Panc1 (cell line): Measurements from ENCODE around the gene UFD1. TPM values are rescaled to one million over a fixed set of nuclear protein-coding genes. Genes with fewer than 3 reads are reported as not detected.

ENCODE experiments used
- ATAC-seq: fragments of 200-7000 bp; cut with Tn5 transposase; 2 replicates; pipeline ENCODE4 v1.9.1; 2020; ENCODE audit warnings: mild to moderate bottlenecking, moderate library complexity
- BruUV-seq: library from RNA; stranded (reverse); fragments of 400-500 nt; replicated peaks from 2 replicates; lab custom pipeline; 2021; lab: Mats Ljungman, UMichigan
- CTCF ChIA-PET: fragments of 300-600 bp; sonication (Branson Sonifier 250); formaldehyde crosslinking; loops from one replicate; lab custom pipeline; 2022; ENCODE audit warnings: antibody characterized with exemption; lab: Charles Lee
- POLR2A ChIA-PET: fragments of 300-600 bp; sonication (Branson Sonifier 250); formaldehyde crosslinking; loops from one replicate; lab custom pipeline; 2022; ENCODE audit warnings: antibody characterized with exemption; lab: Charles Lee
- DNase-seq: peaks from one replicate; pipeline ENCODE4 v3.0.0-alpha.2; 2010; ENCODE audit warnings: low read depth, low spot score
- H3K27ac ChIP-seq: 2 replicates; pipeline ENCODE4 v1.5.1; 2011; ENCODE audit warnings: mild to moderate bottlenecking, low read length, inconsistent platforms
- H3K27me3 ChIP-seq: fragments of 200-500 bp; sonication (Bioruptor generic); 2 replicates; pipeline ENCODE4 v1.6.0; 2014; ENCODE audit warnings: low read length, inconsistent platforms; ENCODE audit not compliant: control insufficient read depth, insufficient read depth
- H3K36me3 ChIP-seq: fragments of 200-500 bp; sonication (Bioruptor generic); 2 replicates; pipeline ENCODE4 v1.5.1; 2014; ENCODE audit warnings: inconsistent platforms, mild to moderate bottlenecking, low read length, moderate library complexity; ENCODE audit not compliant: control insufficient read depth, insufficient read depth
- H3K4me1 ChIP-seq: 2 replicates; pipeline ENCODE4 v1.5.1; 2011; ENCODE audit warnings: inconsistent platforms, mild to moderate bottlenecking, low read length, moderate library complexity; ENCODE audit not compliant: control insufficient read depth, insufficient read depth
- H3K4me3 ChIP-seq, 2 experiments: 2 replicates each; pipeline ENCODE4 v1.5.1; 2011 to 2012; ENCODE audit warnings: low read depth in 2 of 2, low read length in 2 of 2, mild to moderate bottlenecking in 2 of 2, inconsistent platforms in 1 of 2, moderate library complexity in 1 of 2
- H3K9me3 ChIP-seq: fragments of 200-500 bp; sonication (Bioruptor generic); 2 replicates; pipeline ENCODE4 v1.5.1; 2014; ENCODE audit warnings: low read depth, mild to moderate bottlenecking, inconsistent platforms, low read length, moderate library complexity; ENCODE audit not compliant: control insufficient read depth, insufficient read depth
- POLR2AphosphoS5 ChIP-seq: IDR thresholded peaks from 2 replicates; pipeline ENCODE4 v1.6.1; 2012; ENCODE audit warnings: mild to moderate bottlenecking, low read depth, low read length, moderate library complexity
- SIN3A ChIP-seq: IDR thresholded peaks from 2 replicates; pipeline ENCODE4 v1.6.1; 2012; ENCODE audit warnings: low read depth, mild to moderate bottlenecking, low read length, moderate library complexity, borderline replicate concordance; ENCODE audit not compliant: insufficient read depth
- TCF7L2 ChIP-seq: IDR thresholded peaks from 2 replicates; pipeline ENCODE4 v1.6.1; 2011; ENCODE audit warnings: mild to moderate bottlenecking, low read depth, low read length, inconsistent platforms
- in situ Hi-C: cut with HindIII; loops from 2 replicates; pipeline ENCODE4 v1.10.0; 2016; ENCODE audit warnings: low sequenced_read_pairs, low pct_unique_long_range_greater_than_20kb
- intact Hi-C: fragments of 100-400 bp; cut with micrococcal nuclease; formaldehyde crosslinking; loops from one replicate; pipeline ENCODE4 v1.10.0; 2022; ENCODE audit not compliant: unreplicated experiment
- total RNA-seq: library from RNA; stranded (reverse); gene quantifications from one replicate; pipeline ENCODE4 v1.2.1, GENCODE V29; 2021; ENCODE audit not compliant: unreplicated experiment
- TF ChIP-seq, protein P1 (sequence below), 2 experiments: IDR thresholded peaks; 2 replicates each; pipeline ENCODE4 v1.6.1; 2011 to 2012; ENCODE audit warnings: low read depth in 2 of 2, control low read depth in 1 of 2, low read length in 1 of 2, mild to moderate bottlenecking in 1 of 2, moderate library complexity in 1 of 2; ENCODE audit not compliant: insufficient read depth in 1 of 2
- TF ChIP-seq, protein P2 (sequence below): fragments of 450-650 bp; IDR thresholded peaks from 2 replicates; pipeline ENCODE4 v1.5.1; 2017; ENCODE audit warnings: mild to moderate bottlenecking

UFD1 gene
- total RNA-seq, 1 experiment from 2014 or later: 82.8 TPM

DNA sequence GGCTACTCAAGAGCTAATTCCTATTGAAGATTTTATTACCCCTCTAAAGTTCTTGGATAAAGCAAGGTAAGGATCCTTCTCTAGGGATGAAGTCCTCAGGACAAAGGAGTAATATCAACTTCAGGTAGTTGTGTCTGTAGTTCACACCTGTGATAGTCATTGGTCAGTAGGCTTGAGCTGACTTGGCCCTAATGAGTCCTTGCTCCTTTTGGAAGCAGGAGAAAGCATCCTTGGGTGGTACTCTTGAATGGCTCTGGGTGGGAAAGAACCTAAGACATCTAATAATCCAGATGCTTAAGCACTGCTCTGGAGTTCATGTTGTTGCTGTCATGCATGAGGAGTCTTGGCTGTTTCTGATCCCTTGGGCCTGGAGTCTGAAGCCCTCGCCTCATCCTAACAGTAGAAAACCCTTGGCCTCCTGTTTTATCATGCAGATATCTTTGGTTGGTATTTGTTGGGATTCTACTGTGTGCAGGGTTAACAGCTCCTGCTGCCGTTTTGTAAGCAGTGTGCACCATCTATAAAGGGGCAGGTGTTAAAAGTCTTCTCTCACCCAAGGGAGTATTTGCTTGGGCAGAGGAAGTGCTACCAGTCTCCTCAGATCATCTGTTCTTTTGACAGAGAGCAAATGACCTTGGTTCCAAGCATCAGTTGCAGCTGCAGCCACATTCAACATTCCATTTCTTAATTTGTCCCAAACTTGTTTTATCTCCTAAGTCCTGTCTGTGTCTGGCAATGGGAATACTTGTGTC, 44.0 kb downstream of the UFD1 start:
- DNase-seq (no peak), ATAC-seq (no peak)
- TF ChIP-seq, protein P1, sequence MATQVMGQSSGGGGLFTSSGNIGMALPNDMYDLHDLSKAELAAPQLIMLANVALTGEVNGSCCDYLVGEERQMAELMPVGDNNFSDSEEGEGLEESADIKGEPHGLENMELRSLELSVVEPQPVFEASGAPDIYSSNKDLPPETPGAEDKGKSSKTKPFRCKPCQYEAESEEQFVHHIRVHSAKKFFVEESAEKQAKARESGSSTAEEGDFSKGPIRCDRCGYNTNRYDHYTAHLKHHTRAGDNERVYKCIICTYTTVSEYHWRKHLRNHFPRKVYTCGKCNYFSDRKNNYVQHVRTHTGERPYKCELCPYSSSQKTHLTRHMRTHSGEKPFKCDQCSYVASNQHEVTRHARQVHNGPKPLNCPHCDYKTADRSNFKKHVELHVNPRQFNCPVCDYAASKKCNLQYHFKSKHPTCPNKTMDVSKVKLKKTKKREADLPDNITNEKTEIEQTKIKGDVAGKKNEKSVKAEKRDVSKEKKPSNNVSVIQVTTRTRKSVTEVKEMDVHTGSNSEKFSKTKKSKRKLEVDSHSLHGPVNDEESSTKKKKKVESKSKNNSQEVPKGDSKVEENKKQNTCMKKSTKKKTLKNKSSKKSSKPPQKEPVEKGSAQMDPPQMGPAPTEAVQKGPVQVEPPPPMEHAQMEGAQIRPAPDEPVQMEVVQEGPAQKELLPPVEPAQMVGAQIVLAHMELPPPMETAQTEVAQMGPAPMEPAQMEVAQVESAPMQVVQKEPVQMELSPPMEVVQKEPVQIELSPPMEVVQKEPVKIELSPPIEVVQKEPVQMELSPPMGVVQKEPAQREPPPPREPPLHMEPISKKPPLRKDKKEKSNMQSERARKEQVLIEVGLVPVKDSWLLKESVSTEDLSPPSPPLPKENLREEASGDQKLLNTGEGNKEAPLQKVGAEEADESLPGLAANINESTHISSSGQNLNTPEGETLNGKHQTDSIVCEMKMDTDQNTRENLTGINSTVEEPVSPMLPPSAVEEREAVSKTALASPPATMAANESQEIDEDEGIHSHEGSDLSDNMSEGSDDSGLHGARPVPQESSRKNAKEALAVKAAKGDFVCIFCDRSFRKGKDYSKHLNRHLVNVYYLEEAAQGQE (IDR thresholded peaks at IDR 0.05; ENCODE audit: insufficient read depth in 1 of 2, low read depth in 2 of 2, low read length in 1 of 2): no peak
- TF ChIP-seq SIN3A (no peak), TCF7L2 (no peak), POLR2AphosphoS5 (no peak)
- TF ChIP-seq, protein P2, sequence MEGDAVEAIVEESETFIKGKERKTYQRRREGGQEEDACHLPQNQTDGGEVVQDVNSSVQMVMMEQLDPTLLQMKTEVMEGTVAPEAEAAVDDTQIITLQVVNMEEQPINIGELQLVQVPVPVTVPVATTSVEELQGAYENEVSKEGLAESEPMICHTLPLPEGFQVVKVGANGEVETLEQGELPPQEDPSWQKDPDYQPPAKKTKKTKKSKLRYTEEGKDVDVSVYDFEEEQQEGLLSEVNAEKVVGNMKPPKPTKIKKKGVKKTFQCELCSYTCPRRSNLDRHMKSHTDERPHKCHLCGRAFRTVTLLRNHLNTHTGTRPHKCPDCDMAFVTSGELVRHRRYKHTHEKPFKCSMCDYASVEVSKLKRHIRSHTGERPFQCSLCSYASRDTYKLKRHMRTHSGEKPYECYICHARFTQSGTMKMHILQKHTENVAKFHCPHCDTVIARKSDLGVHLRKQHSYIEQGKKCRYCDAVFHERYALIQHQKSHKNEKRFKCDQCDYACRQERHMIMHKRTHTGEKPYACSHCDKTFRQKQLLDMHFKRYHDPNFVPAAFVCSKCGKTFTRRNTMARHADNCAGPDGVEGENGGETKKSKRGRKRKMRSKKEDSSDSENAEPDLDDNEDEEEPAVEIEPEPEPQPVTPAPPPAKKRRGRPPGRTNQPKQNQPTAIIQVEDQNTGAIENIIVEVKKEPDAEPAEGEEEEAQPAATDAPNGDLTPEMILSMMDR: no peak
- CTCF ChIA-PET: no interaction called here
- no peak overlapping the region for H3K4me3 ChIP-seq
- in situ Hi-C loops (no loop called here), intact Hi-C loops (no loop called here)
- H3K36me3 ChIP-seq: peaks cover 4% of the 10 kb centered on the region; the same call in 1 of the 2 replicates
- POLR2A ChIA-PET: no interaction called here
- no peaks in the 10 kb centered on the region for H3K9me3 ChIP-seq
- no peaks in the 10 kb centered on the region for H3K27me3 ChIP-seq
- H3K4me1 ChIP-seq: peaks cover 1% of the 10 kb centered on the region; the same call in 1 of the 2 replicates
- no peak overlapping the region for H3K27ac ChIP-seq
- BruUV-seq: no TSS peak

DNA sequence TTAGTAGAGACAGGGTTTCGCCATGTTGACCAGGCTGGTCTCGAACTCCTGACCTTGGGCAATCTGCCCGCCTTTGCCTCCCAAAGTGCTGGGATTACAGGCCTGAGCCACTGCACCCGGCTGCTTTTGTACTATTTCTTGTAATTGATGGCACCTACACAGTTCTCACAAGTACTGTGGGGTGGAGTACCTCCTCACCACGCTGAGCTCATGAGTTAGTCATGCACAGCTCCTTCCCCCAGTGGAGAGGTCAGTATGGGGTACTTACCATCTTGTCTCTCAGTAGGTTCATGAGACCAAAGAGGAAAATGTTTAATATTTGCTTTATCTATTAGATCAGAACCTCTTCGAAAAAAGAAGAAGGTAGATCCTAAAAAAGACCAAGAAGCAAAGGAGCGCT, 44.6 kb downstream of the UFD1 start:
- Histone ChIP-seq H3K27ac (no peak overlapping the region), H3K9me3 (no peaks in the 10 kb centered on the region), H3K4me3 (no peak overlapping the region), H3K4me1 (peaks cover 6% of the 10 kb centered on the region; the same call in 1 of the 2 replicates), H3K36me3 (peaks cover 4% of the 10 kb centered on the region; the same call in 1 of the 2 replicates), H3K27me3 (no peaks in the 10 kb centered on the region)
- TF ChIP-seq, protein P2: no peak
- TF ChIP-seq, protein P1 (IDR thresholded peaks at IDR 0.05; ENCODE audit: insufficient read depth in 1 of 2, low read depth in 2 of 2, low read length in 1 of 2): no peak
- TF ChIP-seq TCF7L2 (no peak), SIN3A (no peak), POLR2AphosphoS5 (no peak)
- CTCF ChIA-PET: interaction anchor here (0.6 kb wide), 1 partner anchor 255 kb away, joined by 3 read pairs; no protein-coding TSS in a partner anchor
- DNase-seq (no peak), ATAC-seq (no peak)
- BruUV-seq: no TSS peak
- POLR2A ChIA-PET: no interaction called here
- intact Hi-C loops: no loop called here
- in situ Hi-C loops: no loop called here
